GM10248 (cell line): ENCODE results near the gene DERA.

Experiments
- CTCF ChIA-PET: fragments of 300-600 bp; sonication (Branson Sonifier 250); formaldehyde crosslinking; extraction: SDS; loops from one replicate; lab custom pipeline; 2021; ENCODE audit warnings: antibody characterized with exemption; lab: Yijun Ruan, JAX
- POLR2A ChIA-PET: fragments of 350-650 bp; sonication (Branson Sonifier 250); formaldehyde crosslinking; extraction: SDS; loops from one replicate; lab custom pipeline; 2020; ENCODE audit warnings: antibody characterized with exemption; lab: Yijun Ruan, JAX
- DNase-seq: peaks from one replicate; pipeline ENCODE4 v3.0.0; 2012; ENCODE audit errors: extremely low spot score
- TF ChIP-seq, protein P1 (sequence below): IDR thresholded peaks from 2 replicates; pipeline ENCODE4 v1.5.1; 2012; ENCODE audit warnings: mild to moderate bottlenecking, low read depth; ENCODE audit errors: extremely low read depth, missing control alignments, control extremely low read depth

DERA gene

GRCh38 chr12:16021026-16021425 lies 109.9 kb downstream of the DERA start:
- DNase-seq = no peak
- TF ChIP-seq, protein P1, sequence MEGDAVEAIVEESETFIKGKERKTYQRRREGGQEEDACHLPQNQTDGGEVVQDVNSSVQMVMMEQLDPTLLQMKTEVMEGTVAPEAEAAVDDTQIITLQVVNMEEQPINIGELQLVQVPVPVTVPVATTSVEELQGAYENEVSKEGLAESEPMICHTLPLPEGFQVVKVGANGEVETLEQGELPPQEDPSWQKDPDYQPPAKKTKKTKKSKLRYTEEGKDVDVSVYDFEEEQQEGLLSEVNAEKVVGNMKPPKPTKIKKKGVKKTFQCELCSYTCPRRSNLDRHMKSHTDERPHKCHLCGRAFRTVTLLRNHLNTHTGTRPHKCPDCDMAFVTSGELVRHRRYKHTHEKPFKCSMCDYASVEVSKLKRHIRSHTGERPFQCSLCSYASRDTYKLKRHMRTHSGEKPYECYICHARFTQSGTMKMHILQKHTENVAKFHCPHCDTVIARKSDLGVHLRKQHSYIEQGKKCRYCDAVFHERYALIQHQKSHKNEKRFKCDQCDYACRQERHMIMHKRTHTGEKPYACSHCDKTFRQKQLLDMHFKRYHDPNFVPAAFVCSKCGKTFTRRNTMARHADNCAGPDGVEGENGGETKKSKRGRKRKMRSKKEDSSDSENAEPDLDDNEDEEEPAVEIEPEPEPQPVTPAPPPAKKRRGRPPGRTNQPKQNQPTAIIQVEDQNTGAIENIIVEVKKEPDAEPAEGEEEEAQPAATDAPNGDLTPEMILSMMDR = no peak
- CTCF ChIA-PET = interaction anchor here (1.9 kb wide), 1 partner anchor 16 kb away, joined by 6 read pairs; no protein-coding TSS in a partner anchor
- POLR2A ChIA-PET = no interaction called here

DNA sequence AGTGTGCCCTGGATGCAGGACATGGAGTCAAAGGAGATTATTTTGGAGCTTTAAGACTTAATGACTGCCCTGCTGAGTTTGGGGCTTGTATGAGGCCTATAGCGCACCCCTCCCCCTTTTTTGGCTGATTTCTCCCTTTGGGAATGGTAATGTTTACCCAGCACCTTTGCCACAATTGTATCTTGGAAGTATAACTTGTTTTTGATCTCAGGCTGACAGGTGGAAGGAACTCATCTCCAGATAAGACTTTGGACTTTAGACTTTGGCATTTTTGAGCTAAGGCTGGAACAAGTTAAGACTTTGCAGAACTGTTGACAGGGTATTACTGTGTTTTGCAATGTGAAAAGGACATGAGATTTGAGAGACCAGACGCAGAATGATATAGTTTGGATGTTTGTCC lies 110.5 kb downstream of the DERA start:
- DNase-seq = no peak
- ChIA-PET CTCF (interaction anchor here (1.9 kb wide), 1 partner anchor 17 kb away, joined by 6 read pairs; no protein-coding TSS in a partner anchor), POLR2A (no interaction called here)
- TF ChIP-seq, protein P1 = no peak

GRCh38 chr12:16027002-16027401 lies 115.9 kb downstream of the DERA start:
- no peak for DNase-seq
- ChIA-PET POLR2A (no interaction called here), CTCF (no interaction called here)
- TF ChIP-seq, protein P1 = no peak

DNA sequence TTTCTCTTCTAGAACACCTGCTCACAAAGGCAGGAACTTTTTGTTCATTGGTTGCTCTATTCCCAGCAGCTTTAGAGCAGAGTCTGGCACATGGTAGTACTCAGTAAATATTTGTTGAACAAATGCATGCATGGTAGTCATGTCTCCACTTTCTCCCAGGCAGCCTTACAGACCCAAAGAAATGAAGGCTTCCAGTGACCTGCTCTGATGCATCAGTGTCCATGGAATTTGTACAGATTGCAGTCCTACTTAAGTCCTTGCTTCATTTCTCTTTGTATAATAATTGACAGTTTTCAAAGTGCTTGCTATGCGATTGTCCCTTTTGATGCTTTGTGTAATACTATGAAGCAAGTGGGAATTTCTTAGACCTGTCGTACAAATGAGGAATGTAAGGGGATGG lies 119.6 kb downstream of the DERA start:
- TF ChIP-seq, protein P1 = no peak
- ChIA-PET CTCF (interaction anchor here (1.0 kb wide), 1 partner anchor 13 kb away, joined by 4 read pairs; no protein-coding TSS in a partner anchor), POLR2A (no interaction called here)
- no peak for DNase-seq

GRCh38 chr12:16034136-16034817 lies 123.1 kb downstream of the DERA start:
- ChIA-PET CTCF (interaction anchor here (2.3 kb wide), 1 partner anchor 9 kb away, joined by 7 read pairs; no protein-coding TSS in a partner anchor), POLR2A (no interaction called here)
- TF ChIP-seq, protein P1 = no peak
- no peak for DNase-seq

GRCh38 chr12:16036073-16036472 lies 124.9 kb downstream of the DERA start:
- no peak for DNase-seq
- TF ChIP-seq, protein P1 = no peak
- ChIA-PET CTCF (no interaction called here), POLR2A (no interaction called here)

GRCh38 chr12:16037533-16037932 lies 126.4 kb downstream of the DERA start:
- TF ChIP-seq, protein P1 = no peak
- ChIA-PET POLR2A (no interaction called here), CTCF (no interaction called here)
- no peak for DNase-seq
